Stimulated activated naive CD8-positive, alpha-beta T cell treated with anti-CD3 and anti-CD28 coated beads, Interleukin-15, Interleukin-2, amounts not matched to agents 100 ng/mL and 50 ng/mL, for 24 hours (primary cell): ENCODE results near the gene ZNF577.

Source experiments
- H3K27ac Mint-ChIP-seq: one replicate; pipeline ENCODE4 v1.8.0; 2021; ENCODE audit warnings: mild to moderate bottlenecking, mixed read lengths
- H3K27me3 Mint-ChIP-seq: one replicate; pipeline ENCODE4 v1.8.0; 2021; ENCODE audit warnings: mixed read lengths
- H3K36me3 Mint-ChIP-seq: one replicate; pipeline ENCODE4 v1.8.0; 2021; ENCODE audit warnings: low read depth, mixed read lengths
- H3K4me1 Mint-ChIP-seq: one replicate; pipeline ENCODE4 v1.8.0; 2021; ENCODE audit warnings: low read depth, mixed read lengths
- H3K4me3 Mint-ChIP-seq: one replicate; pipeline ENCODE4 v1.8.0; 2021; ENCODE audit warnings: mild to moderate bottlenecking, mixed read lengths
- H3K9me3 Mint-ChIP-seq: one replicate; pipeline ENCODE4 v1.8.0; 2021; ENCODE audit warnings: mixed read lengths

The ZNF577 gene

GRCh38 chr19:51903192-51903591 lies 15.4 kb upstream of the ZNF577 start:
- Mint-ChIP-seq H3K27me3 (peaks cover 16% of the 10 kb centered on the region), H3K4me1 (peaks cover 25% of the 10 kb centered on the region), H3K36me3 (peaks cover 88% of the 10 kb centered on the region), H3K9me3 (peaks cover 63% of the 10 kb centered on the region), H3K27ac (peak overlapping the region; percentile 12), H3K4me3 (peak overlapping the region; percentile 96)

- Mint-ChIP-seq H3K4me1 (peaks cover 25% of the 10 kb centered on the region), H3K27ac (no peak overlapping the region), H3K9me3 (peaks cover 60% of the 10 kb centered on the region)
Measured at GRCh38 chr19:51901860-51902259, 14.1 kb upstream of the ZNF577 start.

GRCh38 chr19:51891193-51891747 lies 3.5 kb upstream of the ZNF577 start:
- Mint-ChIP-seq H3K4me1 (no peaks in the 10 kb centered on the region), H3K36me3 (peaks cover 98% of the 10 kb centered on the region), H3K4me3 (no peak overlapping the region), H3K27ac (no peak overlapping the region), H3K9me3 (peaks cover 67% of the 10 kb centered on the region), H3K27me3 (no peaks in the 10 kb centered on the region)

More at GRCh38 chr19:51901860-51902259, 14.1 kb upstream of the ZNF577 start:
- Mint-ChIP-seq H3K4me3 (no peak overlapping the region), H3K36me3 (peaks cover 92% of the 10 kb centered on the region), H3K27me3 (peaks cover 7% of the 10 kb centered on the region)

GRCh38 chr19:51889934-51890333 lies 2.2 kb upstream of the ZNF577 start:
- H3K4me3 Mint-ChIP-seq, result no peak overlapping the region
- no peaks in the 10 kb centered on the region for H3K4me1 Mint-ChIP-seq

GRCh38 chr19:51884713-51885112 lies 3.0 kb downstream of the ZNF577 start:
- H3K4me3 Mint-ChIP-seq, result no peak overlapping the region
- H3K4me1 Mint-ChIP-seq, result no peaks in the 10 kb centered on the region
- no peak overlapping the region for H3K27ac Mint-ChIP-seq
- H3K9me3 Mint-ChIP-seq, result peaks cover 59% of the 10 kb centered on the region
- H3K27me3 Mint-ChIP-seq, result no peaks in the 10 kb centered on the region
- peaks cover 91% of the 10 kb centered on the region for H3K36me3 Mint-ChIP-seq

More at GRCh38 chr19:51889934-51890333, 2.2 kb upstream of the ZNF577 start:
- H3K27ac Mint-ChIP-seq, result no peak overlapping the region
- no peaks in the 10 kb centered on the region for H3K27me3 Mint-ChIP-seq
- H3K9me3 Mint-ChIP-seq, result peaks cover 69% of the 10 kb centered on the region
- H3K36me3 Mint-ChIP-seq, result peaks cover 98% of the 10 kb centered on the region

GRCh38 chr19:51882518-51882917 lies 5.2 kb downstream of the ZNF577 start:
- Mint-ChIP-seq H3K27ac (no peak overlapping the region), H3K27me3 (no peaks in the 10 kb centered on the region), H3K9me3 (peaks cover 61% of the 10 kb centered on the region), H3K36me3 (peaks cover 92% of the 10 kb centered on the region), H3K4me1 (no peaks in the 10 kb centered on the region), H3K4me3 (no peak overlapping the region)

- peaks cover 88% of the 10 kb centered on the region for H3K9me3 Mint-ChIP-seq
- no peak overlapping the region for H3K27ac Mint-ChIP-seq
- H3K4me3 Mint-ChIP-seq, result no peak overlapping the region
- no peaks in the 10 kb centered on the region for H3K4me1 Mint-ChIP-seq
- no peaks in the 10 kb centered on the region for H3K27me3 Mint-ChIP-seq
- peaks cover 95% of the 10 kb centered on the region for H3K36me3 Mint-ChIP-seq
Measured at GRCh38 chr19:51873097-51873496, 14.7 kb downstream of the ZNF577 start.

GRCh38 chr19:51861870-51862622 lies 25.7 kb downstream of the ZNF577 start:
- H3K36me3 Mint-ChIP-seq, result peaks cover 74% of the 10 kb centered on the region
- H3K27me3 Mint-ChIP-seq, result no peaks in the 10 kb centered on the region
- H3K4me3 Mint-ChIP-seq, result no peak overlapping the region
- peaks cover 67% of the 10 kb centered on the region for H3K9me3 Mint-ChIP-seq
- no peak overlapping the region for H3K27ac Mint-ChIP-seq
- no peaks in the 10 kb centered on the region for H3K4me1 Mint-ChIP-seq

GRCh38 chr19:51837145-51837544 lies 50.6 kb downstream of the ZNF577 start:
- H3K27ac Mint-ChIP-seq, result no peak overlapping the region

GRCh38 chr19:51830274-51830673 lies 57.5 kb downstream of the ZNF577 start:
- Mint-ChIP-seq H3K4me3 (no peak overlapping the region), H3K27me3 (no peaks in the 10 kb centered on the region), H3K4me1 (no peaks in the 10 kb centered on the region), H3K27ac (no peak overlapping the region), H3K36me3 (peaks cover 4% of the 10 kb centered on the region), H3K9me3 (peaks cover 48% of the 10 kb centered on the region)

More at GRCh38 chr19:51837145-51837544, 50.6 kb downstream of the ZNF577 start:
- H3K4me1 Mint-ChIP-seq, result no peaks in the 10 kb centered on the region
- peaks cover 17% of the 10 kb centered on the region for H3K36me3 Mint-ChIP-seq
- peaks cover 35% of the 10 kb centered on the region for H3K9me3 Mint-ChIP-seq
- no peaks in the 10 kb centered on the region for H3K27me3 Mint-ChIP-seq
- no peak overlapping the region for H3K4me3 Mint-ChIP-seq

GRCh38 chr19:51824281-51825005 lies 63.3 kb downstream of the ZNF577 start:
- Mint-ChIP-seq H3K4me3 (no peak overlapping the region), H3K27ac (no peak overlapping the region), H3K27me3 (no peaks in the 10 kb centered on the region), H3K9me3 (peaks cover 68% of the 10 kb centered on the region), H3K36me3 (peaks cover 12% of the 10 kb centered on the region), H3K4me1 (no peaks in the 10 kb centered on the region)

- Mint-ChIP-seq H3K27ac (no peak overlapping the region), H3K27me3 (no peaks in the 10 kb centered on the region), H3K36me3 (peaks cover 12% of the 10 kb centered on the region), H3K4me3 (no peak overlapping the region), H3K9me3 (peaks cover 72% of the 10 kb centered on the region), H3K4me1 (no peaks in the 10 kb centered on the region)
Measured at GRCh38 chr19:51822946-51823345, 64.8 kb downstream of the ZNF577 start.

- no peaks in the 10 kb centered on the region for H3K4me1 Mint-ChIP-seq
- peaks cover 12% of the 10 kb centered on the region for H3K36me3 Mint-ChIP-seq
- H3K9me3 Mint-ChIP-seq, result peaks cover 66% of the 10 kb centered on the region
- no peaks in the 10 kb centered on the region for H3K27me3 Mint-ChIP-seq
- H3K27ac Mint-ChIP-seq, result no peak overlapping the region
- H3K4me3 Mint-ChIP-seq, result no peak overlapping the region
Measured at GRCh38 chr19:51822325-51822724, 65.4 kb downstream of the ZNF577 start.

GRCh38 chr19:51821921-51822320 lies 65.8 kb downstream of the ZNF577 start:
- Mint-ChIP-seq H3K36me3 (peaks cover 12% of the 10 kb centered on the region), H3K4me1 (no peaks in the 10 kb centered on the region), H3K4me3 (no peak overlapping the region), H3K27me3 (no peaks in the 10 kb centered on the region), H3K9me3 (peaks cover 62% of the 10 kb centered on the region), H3K27ac (no peak overlapping the region)

- Mint-ChIP-seq H3K9me3 (peaks cover 57% of the 10 kb centered on the region), H3K27ac (no peak overlapping the region), H3K36me3 (peaks cover 12% of the 10 kb centered on the region), H3K4me3 (no peak overlapping the region), H3K4me1 (no peaks in the 10 kb centered on the region), H3K27me3 (no peaks in the 10 kb centered on the region)
Measured at GRCh38 chr19:51821456-51821855, 66.3 kb downstream of the ZNF577 start.
